Right lobe of liver (tissue), 4 donors: ENCODE data around the gene PADI3.

Experiments used
- POLR2A ChIP-seq: fragments of 450-650 bp; IDR thresholded peaks from one replicate; pipeline ENCODE4 v1.6.1; 2017; ENCODE audit warnings: antibody characterized with exemption, mild to moderate bottlenecking
- TF ChIP-seq, protein P1 (sequence below), 4 donors: fragments of 200-600 bp in 3 of 4; fragments of 450-650 bp in 1 of 4; IDR thresholded peaks; one replicate each; pipeline versions ENCODE4 v1.5.1 to v1.8.0; 2016 to 2022; ENCODE audit warnings: antibody characterized with exemption in 4 of 4, mild to moderate bottlenecking in 2 of 4
- donor health status: DM: no; HTN: no; CAD: no.
- donor health status: DM: no; HTN: no; CAD: no.
- donor health status: DM: no; HTN: yes; CAD: no.

DNA sequence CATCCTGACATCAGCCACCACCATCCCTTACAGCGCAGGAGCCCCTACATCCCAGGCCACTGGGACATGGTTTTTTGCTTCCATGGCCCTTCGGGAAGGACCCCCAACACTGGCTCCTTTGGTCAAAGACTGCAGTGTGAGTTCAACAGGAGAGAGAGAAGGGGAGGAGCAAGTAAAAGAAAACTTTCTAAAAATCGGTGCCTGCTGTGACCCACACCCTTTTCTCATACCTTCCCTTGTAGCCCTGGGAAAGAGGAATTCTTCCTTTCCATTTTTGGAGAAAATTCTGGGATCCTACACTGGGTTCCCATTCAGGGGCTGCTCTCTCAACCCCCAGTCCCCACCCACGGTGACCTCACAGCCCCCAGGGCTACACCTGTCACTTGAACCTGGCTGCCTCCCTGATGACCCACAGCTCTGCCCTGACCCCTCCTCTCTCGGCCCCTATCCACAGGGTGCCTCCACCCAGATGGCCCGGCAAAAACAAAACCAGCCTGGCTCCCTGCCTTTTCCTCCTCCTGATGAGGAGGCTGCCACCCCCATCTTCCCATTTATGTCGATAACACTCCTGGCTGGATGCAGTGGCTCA lies 66.7 kb downstream of the PADI3 start:
- TF ChIP-seq POLR2A = no peak
- TF ChIP-seq, protein P1, sequence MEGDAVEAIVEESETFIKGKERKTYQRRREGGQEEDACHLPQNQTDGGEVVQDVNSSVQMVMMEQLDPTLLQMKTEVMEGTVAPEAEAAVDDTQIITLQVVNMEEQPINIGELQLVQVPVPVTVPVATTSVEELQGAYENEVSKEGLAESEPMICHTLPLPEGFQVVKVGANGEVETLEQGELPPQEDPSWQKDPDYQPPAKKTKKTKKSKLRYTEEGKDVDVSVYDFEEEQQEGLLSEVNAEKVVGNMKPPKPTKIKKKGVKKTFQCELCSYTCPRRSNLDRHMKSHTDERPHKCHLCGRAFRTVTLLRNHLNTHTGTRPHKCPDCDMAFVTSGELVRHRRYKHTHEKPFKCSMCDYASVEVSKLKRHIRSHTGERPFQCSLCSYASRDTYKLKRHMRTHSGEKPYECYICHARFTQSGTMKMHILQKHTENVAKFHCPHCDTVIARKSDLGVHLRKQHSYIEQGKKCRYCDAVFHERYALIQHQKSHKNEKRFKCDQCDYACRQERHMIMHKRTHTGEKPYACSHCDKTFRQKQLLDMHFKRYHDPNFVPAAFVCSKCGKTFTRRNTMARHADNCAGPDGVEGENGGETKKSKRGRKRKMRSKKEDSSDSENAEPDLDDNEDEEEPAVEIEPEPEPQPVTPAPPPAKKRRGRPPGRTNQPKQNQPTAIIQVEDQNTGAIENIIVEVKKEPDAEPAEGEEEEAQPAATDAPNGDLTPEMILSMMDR (IDR thresholded peaks at IDR 0.05) = no peak
